ENCODE data around the gene RAB1A.

The RAB1A gene

GRCh38 chr2:65079017-65079416 is 50.9 kb downstream of the RAB1A start:
- no peak overlapping the region for H2AFZ ChIP-seq (ENCODE audit: low read depth, low read length)
- no peaks in the 10 kb centered on the region for H3K9me3 ChIP-seq (ENCODE audit: insufficient read depth, low read length, severe bottlenecking)
- no peaks in the 10 kb centered on the region for H3K4me1 ChIP-seq (ENCODE audit: insufficient read depth, low read length)
- no peak for ATAC-seq (ENCODE audit: insufficient read depth, low read depth)
- H4K20me1 ChIP-seq (ENCODE audit: insufficient read depth, low read length): peaks cover 9% of the 10 kb centered on the region; the same call in 1 of the 2 replicates
- TF ChIP-seq EZH2 (IDR thresholded peaks at IDR 0.05; ENCODE audit: borderline replicate concordance, low read depth, low read length, severe bottlenecking): no peak
- TF ChIP-seq, protein P1, sequence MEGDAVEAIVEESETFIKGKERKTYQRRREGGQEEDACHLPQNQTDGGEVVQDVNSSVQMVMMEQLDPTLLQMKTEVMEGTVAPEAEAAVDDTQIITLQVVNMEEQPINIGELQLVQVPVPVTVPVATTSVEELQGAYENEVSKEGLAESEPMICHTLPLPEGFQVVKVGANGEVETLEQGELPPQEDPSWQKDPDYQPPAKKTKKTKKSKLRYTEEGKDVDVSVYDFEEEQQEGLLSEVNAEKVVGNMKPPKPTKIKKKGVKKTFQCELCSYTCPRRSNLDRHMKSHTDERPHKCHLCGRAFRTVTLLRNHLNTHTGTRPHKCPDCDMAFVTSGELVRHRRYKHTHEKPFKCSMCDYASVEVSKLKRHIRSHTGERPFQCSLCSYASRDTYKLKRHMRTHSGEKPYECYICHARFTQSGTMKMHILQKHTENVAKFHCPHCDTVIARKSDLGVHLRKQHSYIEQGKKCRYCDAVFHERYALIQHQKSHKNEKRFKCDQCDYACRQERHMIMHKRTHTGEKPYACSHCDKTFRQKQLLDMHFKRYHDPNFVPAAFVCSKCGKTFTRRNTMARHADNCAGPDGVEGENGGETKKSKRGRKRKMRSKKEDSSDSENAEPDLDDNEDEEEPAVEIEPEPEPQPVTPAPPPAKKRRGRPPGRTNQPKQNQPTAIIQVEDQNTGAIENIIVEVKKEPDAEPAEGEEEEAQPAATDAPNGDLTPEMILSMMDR (IDR thresholded peaks at IDR 0.05; ENCODE audit: borderline replicate concordance, extremely low read depth, low read length, poor library complexity, severe bottlenecking): no peak
- peaks cover 77% of the 10 kb centered on the region for H3K36me3 ChIP-seq (ENCODE audit: insufficient read depth, low read length)
- no peak overlapping the region for H3K9ac ChIP-seq (ENCODE audit: low read depth, low read length)
- no peak overlapping the region for H3K4me3 ChIP-seq (ENCODE audit: low read depth in 1 of 2, low read length in 2 of 2)
- no peak for DNase-seq
- H3K27ac ChIP-seq (ENCODE audit: low read length): no peak overlapping the region
- no peak overlapping the region for H3K4me2 ChIP-seq (ENCODE audit: insufficient read depth, low read length)
- H3K79me2 ChIP-seq (ENCODE audit: insufficient read depth, low read length): no peaks in the 10 kb centered on the region
- no peaks in the 10 kb centered on the region for H3K27me3 ChIP-seq (ENCODE audit: insufficient read depth, low read length, poor library complexity)

DNA sequence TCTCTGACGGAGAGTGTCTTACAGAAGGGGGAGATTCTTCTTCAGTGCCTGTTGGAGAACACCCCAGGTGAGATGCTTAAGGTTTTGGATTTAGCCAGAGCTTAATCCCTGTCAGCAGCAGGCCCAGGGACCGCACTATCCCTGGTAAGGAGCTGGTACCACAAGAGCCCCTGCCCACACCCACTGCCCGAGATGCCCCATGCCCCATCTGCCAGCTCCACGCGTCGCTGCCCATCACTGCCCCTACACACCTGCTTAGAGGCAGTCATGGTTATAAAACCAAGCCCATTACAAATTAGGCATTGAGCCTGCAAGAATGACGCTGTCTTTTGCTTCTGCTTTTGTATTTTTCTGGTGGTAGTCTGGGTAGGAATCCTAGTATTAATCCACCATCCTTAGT is 52.0 kb downstream of the RAB1A start:
- H3K27ac ChIP-seq (ENCODE audit: low read length): no peak overlapping the region
- no peaks in the 10 kb centered on the region for H3K4me1 ChIP-seq (ENCODE audit: insufficient read depth, low read length)
- no peak for DNase-seq
- H3K9me3 ChIP-seq (ENCODE audit: insufficient read depth, low read length, severe bottlenecking): no peaks in the 10 kb centered on the region
- no peaks in the 10 kb centered on the region for H3K27me3 ChIP-seq (ENCODE audit: insufficient read depth, low read length, poor library complexity)
- peaks cover 9% of the 10 kb centered on the region; the same call in 1 of the 2 replicates for H4K20me1 ChIP-seq (ENCODE audit: insufficient read depth, low read length)
- H3K36me3 ChIP-seq (ENCODE audit: insufficient read depth, low read length): peaks cover 77% of the 10 kb centered on the region
- H3K4me2 ChIP-seq (ENCODE audit: insufficient read depth, low read length): no peak overlapping the region
- H3K4me3 ChIP-seq (ENCODE audit: low read depth in 1 of 2, low read length in 2 of 2): no peak overlapping the region
- TF ChIP-seq, protein P1 (IDR thresholded peaks at IDR 0.05; ENCODE audit: borderline replicate concordance, extremely low read depth, low read length, poor library complexity, severe bottlenecking): no peak
- TF ChIP-seq EZH2 (IDR thresholded peaks at IDR 0.05; ENCODE audit: borderline replicate concordance, low read depth, low read length, severe bottlenecking): no peak
- H2AFZ ChIP-seq (ENCODE audit: low read depth, low read length): no peak overlapping the region
- H3K79me2 ChIP-seq (ENCODE audit: insufficient read depth, low read length): no peaks in the 10 kb centered on the region
- no peak overlapping the region for H3K9ac ChIP-seq (ENCODE audit: low read depth, low read length)
- no peak for ATAC-seq (ENCODE audit: insufficient read depth, low read depth)

- Histone ChIP-seq H3K4me3 (ENCODE audit: low read depth in 1 of 2, low read length in 2 of 2) (no peak overlapping the region), H2AFZ (ENCODE audit: low read depth, low read length) (no peak overlapping the region), H3K4me1 (ENCODE audit: insufficient read depth, low read length) (no peaks in the 10 kb centered on the region), H3K9me3 (ENCODE audit: insufficient read depth, low read length, severe bottlenecking) (no peaks in the 10 kb centered on the region), H3K27me3 (ENCODE audit: insufficient read depth, low read length, poor library complexity) (no peaks in the 10 kb centered on the region), H3K27ac (ENCODE audit: low read length) (no peak overlapping the region), H3K36me3 (ENCODE audit: insufficient read depth, low read length) (peaks cover 79% of the 10 kb centered on the region), H3K4me2 (ENCODE audit: insufficient read depth, low read length) (no peak overlapping the region), H4K20me1 (ENCODE audit: insufficient read depth, low read length) (peaks cover 9% of the 10 kb centered on the region; the same call in 1 of the 2 replicates), H3K9ac (ENCODE audit: low read depth, low read length) (no peak overlapping the region), H3K79me2 (ENCODE audit: insufficient read depth, low read length) (no peaks in the 10 kb centered on the region)
- DNase-seq: no peak
- ATAC-seq (ENCODE audit: insufficient read depth, low read depth): peak; percentile 10; the same call in 1 of the 3 replicates
- no peak for TF ChIP-seq EZH2 (IDR thresholded peaks at IDR 0.05; ENCODE audit: borderline replicate concordance, low read depth, low read length, severe bottlenecking)
- TF ChIP-seq, protein P1 (IDR thresholded peaks at IDR 0.05; ENCODE audit: borderline replicate concordance, extremely low read depth, low read length, poor library complexity, severe bottlenecking): no peak
Observed at GRCh38 chr2:65076345-65076710, 53.6 kb downstream of the RAB1A start.

Measured in DND-41 (cell line).